ENCODE measurements around the gene MARK4.

DNA sequence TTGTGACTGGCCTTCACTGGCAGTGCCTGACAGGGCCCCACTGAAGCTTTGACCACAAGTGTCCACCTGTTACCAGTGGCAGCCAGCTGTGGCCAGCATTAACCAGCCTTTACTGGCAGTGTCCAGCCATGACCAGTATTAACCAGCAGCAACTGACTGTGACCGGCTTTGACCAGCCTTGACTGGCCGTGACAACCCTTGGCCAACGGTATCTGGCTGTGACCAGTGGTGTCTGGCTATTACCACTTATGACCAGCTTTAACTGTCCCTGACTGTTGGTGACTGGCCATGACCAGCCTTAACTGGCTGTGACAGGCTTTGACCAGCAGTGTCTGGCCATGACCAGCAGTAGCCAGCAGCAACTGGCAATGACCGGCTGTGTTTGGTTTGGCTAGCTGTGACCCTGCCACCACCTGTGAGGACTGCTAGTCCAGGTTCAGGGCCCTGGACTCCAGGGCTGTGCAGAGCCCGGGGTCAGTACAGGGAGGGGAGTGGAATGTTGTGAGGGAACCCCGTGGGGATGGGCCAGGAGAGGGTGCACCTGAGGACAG, 39.4 kb downstream of the MARK4 start:
- TF ChIP-seq POLR2A (IDR thresholded peaks at IDR 0.05), result no peak
- no peak for TF ChIP-seq POLR2AphosphoS5 (IDR thresholded peaks at IDR 0.05)
- no peak for TF ChIP-seq CTCF (IDR thresholded peaks at IDR 0.05)
